ENCODE data around the gene DPH2.

The DPH2 gene

GRCh38 chr1:43960798-43961197 is 9.0 kb upstream of the DPH2 start:
- no peaks in the 10 kb centered on the region for H3K9me3 ChIP-seq (ENCODE audit: insufficient read depth, low read length)
- H3K4me2 ChIP-seq (ENCODE audit: low read length), result no peak overlapping the region
- no peak overlapping the region for H3K27ac ChIP-seq (ENCODE audit: low read length)
- H4K20me1 ChIP-seq (ENCODE audit: insufficient read depth, low read length), result no peaks in the 10 kb centered on the region
- H2AFZ ChIP-seq (ENCODE audit: low read depth, low read length), result no peak overlapping the region
- no peaks in the 10 kb centered on the region for H3K4me1 ChIP-seq (ENCODE audit: low read length)
- no peak overlapping the region for H3K4me3 ChIP-seq (ENCODE audit: low read length)
- H3K79me2 ChIP-seq (ENCODE audit: low read length), result no peaks in the 10 kb centered on the region
- TF ChIP-seq EZH2phosphoT487 (IDR thresholded peaks at IDR 0.05; ENCODE audit: low read depth) (no peak), CTCF (IDR thresholded peaks at IDR 0.05; ENCODE audit: low read depth, low read length) (no peak)
- H3K9ac ChIP-seq (ENCODE audit: low read length), result no peak overlapping the region
- H3K27me3 ChIP-seq (ENCODE audit: low read depth, low read length), result no peaks in the 10 kb centered on the region
- H3K36me3 ChIP-seq (replicated peaks; ENCODE audit: low read depth, low read length), result no peaks in the 10 kb centered on the region

GRCh38 chr1:43961692-43962091 is 8.1 kb upstream of the DPH2 start:
- Histone ChIP-seq H4K20me1 (ENCODE audit: insufficient read depth, low read length) (no peaks in the 10 kb centered on the region), H3K27ac (ENCODE audit: low read length) (no peak overlapping the region), H3K9me3 (ENCODE audit: insufficient read depth, low read length) (no peaks in the 10 kb centered on the region), H3K9ac (ENCODE audit: low read length) (no peak overlapping the region), H3K36me3 (replicated peaks; ENCODE audit: low read depth, low read length) (no peaks in the 10 kb centered on the region), H3K4me2 (ENCODE audit: low read length) (no peak overlapping the region), H3K79me2 (ENCODE audit: low read length) (no peaks in the 10 kb centered on the region), H2AFZ (ENCODE audit: low read depth, low read length) (no peak overlapping the region), H3K4me1 (ENCODE audit: low read length) (no peaks in the 10 kb centered on the region), H3K4me3 (ENCODE audit: low read length) (no peak overlapping the region), H3K27me3 (ENCODE audit: low read depth, low read length) (no peaks in the 10 kb centered on the region)
- TF ChIP-seq CTCF (IDR thresholded peaks at IDR 0.05; ENCODE audit: low read depth, low read length) (no peak), EZH2phosphoT487 (IDR thresholded peaks at IDR 0.05; ENCODE audit: low read depth) (no peak)

GRCh38 chr1:43962324-43962723 is 7.5 kb upstream of the DPH2 start:
- no peak overlapping the region for H3K4me3 ChIP-seq (ENCODE audit: low read length)
- H3K9ac ChIP-seq (ENCODE audit: low read length), result no peak overlapping the region
- H3K79me2 ChIP-seq (ENCODE audit: low read length), result no peaks in the 10 kb centered on the region
- no peak overlapping the region for H3K27ac ChIP-seq (ENCODE audit: low read length)
- no peaks in the 10 kb centered on the region for H3K36me3 ChIP-seq (replicated peaks; ENCODE audit: low read depth, low read length)
- no peak for TF ChIP-seq EZH2phosphoT487 (IDR thresholded peaks at IDR 0.05; ENCODE audit: low read depth)
- TF ChIP-seq CTCF (IDR thresholded peaks at IDR 0.05; ENCODE audit: low read depth, low read length), result no peak
- no peaks in the 10 kb centered on the region for H4K20me1 ChIP-seq (ENCODE audit: insufficient read depth, low read length)
- H3K9me3 ChIP-seq (ENCODE audit: insufficient read depth, low read length), result no peaks in the 10 kb centered on the region
- no peak overlapping the region for H2AFZ ChIP-seq (ENCODE audit: low read depth, low read length)
- no peaks in the 10 kb centered on the region for H3K4me1 ChIP-seq (ENCODE audit: low read length)
- H3K4me2 ChIP-seq (ENCODE audit: low read length), result no peak overlapping the region
- no peaks in the 10 kb centered on the region for H3K27me3 ChIP-seq (ENCODE audit: low read depth, low read length)

- Histone ChIP-seq H3K9me3 (ENCODE audit: insufficient read depth, low read length) (no peaks in the 10 kb centered on the region), H3K27me3 (ENCODE audit: low read depth, low read length) (no peaks in the 10 kb centered on the region), H4K20me1 (ENCODE audit: insufficient read depth, low read length) (no peaks in the 10 kb centered on the region), H3K4me2 (ENCODE audit: low read length) (no peak overlapping the region), H3K4me3 (ENCODE audit: low read length) (no peak overlapping the region), H2AFZ (ENCODE audit: low read depth, low read length) (no peak overlapping the region), H3K4me1 (ENCODE audit: low read length) (no peaks in the 10 kb centered on the region), H3K27ac (ENCODE audit: low read length) (no peak overlapping the region), H3K36me3 (replicated peaks; ENCODE audit: low read depth, low read length) (no peaks in the 10 kb centered on the region), H3K79me2 (ENCODE audit: low read length) (no peaks in the 10 kb centered on the region), H3K9ac (ENCODE audit: low read length) (no peak overlapping the region)
- TF ChIP-seq EZH2phosphoT487 (IDR thresholded peaks at IDR 0.05; ENCODE audit: low read depth) (no peak), CTCF (IDR thresholded peaks at IDR 0.05; ENCODE audit: low read depth, low read length) (no peak)
These were observed 6.8 kb upstream of the DPH2 start for GRCh38 chr1:43963006-43963405.
